Esophagus squamous epithelium (tissue), 4 donors: ENCODE data around the gene MARCHF5.

Experiments used
- POLR2A ChIP-seq, 4 donors: fragments of 450-650 bp; IDR thresholded peaks; one replicate each; pipeline ENCODE4 v1.6.1; 2017; ENCODE audit warnings: antibody characterized with exemption in 4 of 4, mild to moderate bottlenecking in 4 of 4, moderate library complexity in 3 of 4
- TF ChIP-seq, protein P1 (sequence below), 6 experiments: fragments of 450-650 bp in 4 of 6; fragments of 200-600 bp in 2 of 6; sonication (generic) in 2 of 6; IDR thresholded peaks; one replicate each; pipeline ENCODE4 v1.5.1; 2016 to 2019; ENCODE audit warnings: antibody characterized with exemption in 6 of 6, mild to moderate bottlenecking in 4 of 6, moderate library complexity in 4 of 6

DNA sequence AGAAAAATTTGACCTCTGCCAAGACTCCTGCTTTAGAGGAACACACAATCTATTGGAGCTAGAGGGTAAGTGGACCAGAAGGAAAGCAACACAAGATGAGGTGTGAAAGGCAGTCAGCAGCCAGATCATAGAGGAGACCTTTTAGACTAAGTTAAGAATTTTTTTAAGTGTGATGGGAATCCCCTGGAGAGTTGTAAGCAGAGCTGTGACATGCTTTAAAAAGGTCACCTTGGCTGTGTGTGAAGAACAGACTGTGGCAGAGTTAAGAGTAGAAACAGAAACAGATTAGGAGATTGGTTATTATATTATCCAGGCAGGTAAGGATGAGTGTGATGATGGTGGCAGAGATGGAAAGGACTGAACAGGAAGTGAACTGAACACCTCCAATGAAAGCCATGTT, 23.6 kb upstream of the MARCHF5 start:
- TF ChIP-seq, protein P1, sequence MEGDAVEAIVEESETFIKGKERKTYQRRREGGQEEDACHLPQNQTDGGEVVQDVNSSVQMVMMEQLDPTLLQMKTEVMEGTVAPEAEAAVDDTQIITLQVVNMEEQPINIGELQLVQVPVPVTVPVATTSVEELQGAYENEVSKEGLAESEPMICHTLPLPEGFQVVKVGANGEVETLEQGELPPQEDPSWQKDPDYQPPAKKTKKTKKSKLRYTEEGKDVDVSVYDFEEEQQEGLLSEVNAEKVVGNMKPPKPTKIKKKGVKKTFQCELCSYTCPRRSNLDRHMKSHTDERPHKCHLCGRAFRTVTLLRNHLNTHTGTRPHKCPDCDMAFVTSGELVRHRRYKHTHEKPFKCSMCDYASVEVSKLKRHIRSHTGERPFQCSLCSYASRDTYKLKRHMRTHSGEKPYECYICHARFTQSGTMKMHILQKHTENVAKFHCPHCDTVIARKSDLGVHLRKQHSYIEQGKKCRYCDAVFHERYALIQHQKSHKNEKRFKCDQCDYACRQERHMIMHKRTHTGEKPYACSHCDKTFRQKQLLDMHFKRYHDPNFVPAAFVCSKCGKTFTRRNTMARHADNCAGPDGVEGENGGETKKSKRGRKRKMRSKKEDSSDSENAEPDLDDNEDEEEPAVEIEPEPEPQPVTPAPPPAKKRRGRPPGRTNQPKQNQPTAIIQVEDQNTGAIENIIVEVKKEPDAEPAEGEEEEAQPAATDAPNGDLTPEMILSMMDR (IDR thresholded peaks at IDR 0.05): no peak
- no peak for TF ChIP-seq POLR2A (IDR thresholded peaks at IDR 0.05)
